MCF 10A (cell line): ENCODE results near the gene RNF5. TPM values are rescaled to one million over a fixed set of nuclear protein-coding genes. Genes with fewer than 3 reads are reported as not detected.
"Not testable (repeated sequence)": the region's sequence is repeated elsewhere in the genome, so short reads cannot be mapped to it uniquely, and the experiment has no call there.

Experiments
- BruUV-seq: library from RNA; stranded (reverse); fragments of 400-500 nt; replicated peaks from 2 replicates; lab custom pipeline; 2021; lab: Mats Ljungman, UMichigan
- CTCF ChIA-PET: fragments of 300-600 bp; sonication (Branson Sonifier 250); formaldehyde crosslinking; extraction: SDS; loops from one replicate; lab custom pipeline; 2021; ENCODE audit warnings: antibody characterized with exemption, inconsistent platforms; lab: Yijun Ruan, JAX
- POLR2A ChIA-PET: fragments of 300-600, 350-650 bp; sonication (Branson Sonifier 250); formaldehyde crosslinking; extraction: SDS; loops from one replicate; lab custom pipeline; 2020; ENCODE audit warnings: antibody characterized with exemption, inconsistent platforms; lab: Yijun Ruan, JAX
- DNase-seq: peaks from one replicate; pipeline ENCODE4 v3.0.0-alpha.2; 2018; ENCODE audit not compliant: unreplicated experiment
- H3K27ac Mint-ChIP-seq: one replicate; pipeline ENCODE4 v1.8.0; 2022; ENCODE audit warnings: mild to moderate bottlenecking, low read depth, mixed read lengths; ENCODE audit not compliant: unreplicated experiment
- H3K27me3 Mint-ChIP-seq: one replicate; pipeline ENCODE4 v1.8.0; 2022; ENCODE audit warnings: mixed read lengths; ENCODE audit not compliant: insufficient read depth, unreplicated experiment
- H3K36me3 Mint-ChIP-seq: one replicate; pipeline ENCODE4 v1.8.0; 2022; ENCODE audit warnings: mild to moderate bottlenecking, moderate library complexity, mixed read lengths; ENCODE audit not compliant: insufficient read depth, unreplicated experiment
- H3K4me1 Mint-ChIP-seq: one replicate; pipeline ENCODE4 v1.8.0; 2022; ENCODE audit warnings: mixed read lengths; ENCODE audit not compliant: insufficient read depth, unreplicated experiment
- H3K4me3 Mint-ChIP-seq: one replicate; pipeline ENCODE4 v1.8.0; 2022; ENCODE audit warnings: mild to moderate bottlenecking, moderate library complexity, mixed read lengths; ENCODE audit not compliant: unreplicated experiment
- H3K9me3 Mint-ChIP-seq: one replicate; pipeline ENCODE4 v1.8.0; 2022; ENCODE audit warnings: mixed read lengths; ENCODE audit not compliant: unreplicated experiment
- CTCF ChIP-seq: fragments of 200-600 bp; IDR thresholded peaks from one replicate; pipeline ENCODE4 v1.8.0; 2022; ENCODE audit warnings: antibody characterized with exemption, mild to moderate bottlenecking; ENCODE audit not compliant: unreplicated experiment
- intact Hi-C: fragments of 100-400 bp; cut with micrococcal nuclease; formaldehyde crosslinking; loops from 2 replicates; pipeline ENCODE4 v1.14.1; 2022
- total RNA-seq: library from RNA; stranded (reverse); gene quantifications from 2 replicates; pipeline ENCODE4 v1.2.3, GENCODE V29; 2022

The RNF5 gene
- total RNA-seq, 1 experiment from 2014 or later: 28.1 TPM

GRCh38 chr6:32210191-32210601 lies 32.0 kb downstream of the RNF5 start:
- peaks cover 3% of the 10 kb centered on the region for H3K27me3 Mint-ChIP-seq
- H3K4me3 Mint-ChIP-seq: no peak overlapping the region
- peaks cover 10% of the 10 kb centered on the region for H3K4me1 Mint-ChIP-seq
- intact Hi-C loops: no loop called here
- no peak for TF ChIP-seq CTCF
- peaks cover 1% of the 10 kb centered on the region for H3K36me3 Mint-ChIP-seq
- ChIA-PET CTCF (no interaction called here), POLR2A (no interaction called here)
- H3K27ac Mint-ChIP-seq: no peak overlapping the region
- DNase-seq: no peak
- H3K9me3 Mint-ChIP-seq: no peaks in the 10 kb centered on the region
- BruUV-seq: no TSS peak

GRCh38 chr6:32211432-32211831 lies 33.2 kb downstream of the RNF5 start:
- H3K4me3 Mint-ChIP-seq, H3K36me3 Mint-ChIP-seq, POLR2A ChIA-PET, intact Hi-C loops, H3K27ac Mint-ChIP-seq, DNase-seq, H3K9me3 Mint-ChIP-seq, BruUV-seq: not testable (repeated sequence)
- peaks cover 10% of the 10 kb centered on the region for H3K4me1 Mint-ChIP-seq
- H3K27me3 Mint-ChIP-seq: peaks cover 11% of the 10 kb centered on the region
- CTCF ChIA-PET: interaction anchor here (1.4 kb wide), 1 partner anchor 93 kb away, joined by 4 read pairs; no protein-coding TSS in a partner anchor

GRCh38 chr6:32212076-32212760 lies 34.0 kb downstream of the RNF5 start:
- H3K4me3 Mint-ChIP-seq: no peak overlapping the region
- no peak overlapping the region for H3K27ac Mint-ChIP-seq
- TF ChIP-seq CTCF: no peak
- H3K36me3 Mint-ChIP-seq: no peaks in the 10 kb centered on the region
- peaks cover 19% of the 10 kb centered on the region for H3K27me3 Mint-ChIP-seq
- no peaks in the 10 kb centered on the region for H3K9me3 Mint-ChIP-seq
- POLR2A ChIA-PET: interaction anchor here (0.6 to 1.2 kb wide), 2 partner anchors 22 to 607 kb away, joined by 3 read pairs; partner anchors contain the start of gene PBX2
- CTCF ChIA-PET: interaction anchor here (0.6 to 1.4 kb wide), 2 partner anchors 42 to 94 kb away, joined by 3 to 4 read pairs; no protein-coding TSS in a partner anchor
- DNase-seq: peak; percentile 69
- BruUV-seq: no TSS peak
- peaks cover 10% of the 10 kb centered on the region for H3K4me1 Mint-ChIP-seq
- intact Hi-C loops: no loop called here

DNA sequence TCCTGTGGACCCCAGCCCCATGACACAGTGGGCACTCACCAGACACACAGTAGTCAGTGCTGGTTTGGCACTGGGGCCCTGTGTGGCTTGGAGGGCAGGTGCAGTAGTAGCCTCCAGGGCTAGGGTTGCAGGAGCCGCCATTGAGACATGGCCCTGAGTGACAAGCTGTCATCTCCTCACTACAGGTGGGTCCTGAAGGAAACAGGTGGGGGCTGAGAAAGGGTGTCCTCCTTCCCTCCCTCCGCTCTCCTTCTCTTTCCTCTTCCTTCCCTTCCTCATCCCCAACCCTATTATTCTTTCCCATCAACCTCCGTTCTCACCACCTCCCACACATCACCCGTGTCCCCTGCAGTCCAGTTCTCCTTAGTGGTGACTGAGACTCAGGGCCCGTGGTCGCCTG lies 35.4 kb downstream of the RNF5 start:
- ChIA-PET POLR2A (no interaction called here), CTCF (interaction anchor here (0.6 to 0.7 kb wide), 2 partner anchors 18 to 490 kb away, joined by 3 to 4 read pairs; no protein-coding TSS in a partner anchor)
- no peak for DNase-seq
- no peak for TF ChIP-seq CTCF
- Mint-ChIP-seq H3K4me1 (peaks cover 10% of the 10 kb centered on the region), H3K36me3 (no peaks in the 10 kb centered on the region), H3K27me3 (peaks cover 34% of the 10 kb centered on the region), H3K4me3 (no peak overlapping the region), H3K27ac (no peak overlapping the region), H3K9me3 (no peaks in the 10 kb centered on the region)
- intact Hi-C loops: no loop called here
- no TSS peak for BruUV-seq
